ENCODE data around the gene PCDHB14. TPM values are rescaled to one million over a fixed set of nuclear protein-coding genes. Genes with fewer than 3 reads are reported as not detected.
"Not testable (repeated sequence)": the region's sequence is repeated elsewhere in the genome, so short reads cannot be mapped to it uniquely, and the experiment has no call there.

Gene PCDHB14
- total and polyA plus RNA-seq, 12 donors: 1.7 to 7.7 (median 3.6) TPM

DNA sequence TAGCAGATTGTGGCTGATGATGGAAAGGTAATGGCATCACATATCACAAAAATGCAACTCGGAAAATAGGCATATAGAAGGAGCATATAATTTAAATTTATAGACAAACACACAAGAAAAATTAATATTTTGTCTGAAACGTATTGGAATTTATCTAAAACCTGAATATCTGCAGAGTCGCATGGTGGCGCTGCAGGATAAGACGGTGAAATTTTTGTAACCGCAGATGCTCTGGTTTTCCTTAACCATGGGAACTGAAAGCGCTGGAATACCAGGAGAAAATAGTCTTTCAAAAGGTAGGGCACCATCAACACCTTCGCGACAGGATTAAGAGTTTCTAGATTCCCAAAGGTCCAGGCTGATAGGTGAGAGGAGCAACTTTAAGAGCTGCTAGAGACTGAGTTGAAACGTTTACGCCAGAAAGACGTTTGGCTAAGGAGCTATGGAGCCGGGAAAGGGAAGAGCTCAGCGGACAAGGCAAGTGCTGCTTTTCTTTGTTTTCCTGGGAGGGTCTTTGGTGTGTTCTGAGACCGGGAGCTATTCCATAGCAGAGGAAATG lies 11.0 kb downstream of the PCDHB14 start:
- no peak overlapping the region for H3K27ac ChIP-seq
- H3K36me3 ChIP-seq (replicated peaks in 1 of 2): no peaks in the 10 kb centered on the region
- 4 to 6% (median 6%) methylated on average over 15 of the region's 15 CpGs for WGBS, 4 donors
- no peak for DNase-seq
- intact Hi-C loops (cut with DNase I): no loop called here
- TF ChIP-seq POLR2A (IDR thresholded peaks at IDR 0.05): no peak
- TF ChIP-seq, protein P1, sequence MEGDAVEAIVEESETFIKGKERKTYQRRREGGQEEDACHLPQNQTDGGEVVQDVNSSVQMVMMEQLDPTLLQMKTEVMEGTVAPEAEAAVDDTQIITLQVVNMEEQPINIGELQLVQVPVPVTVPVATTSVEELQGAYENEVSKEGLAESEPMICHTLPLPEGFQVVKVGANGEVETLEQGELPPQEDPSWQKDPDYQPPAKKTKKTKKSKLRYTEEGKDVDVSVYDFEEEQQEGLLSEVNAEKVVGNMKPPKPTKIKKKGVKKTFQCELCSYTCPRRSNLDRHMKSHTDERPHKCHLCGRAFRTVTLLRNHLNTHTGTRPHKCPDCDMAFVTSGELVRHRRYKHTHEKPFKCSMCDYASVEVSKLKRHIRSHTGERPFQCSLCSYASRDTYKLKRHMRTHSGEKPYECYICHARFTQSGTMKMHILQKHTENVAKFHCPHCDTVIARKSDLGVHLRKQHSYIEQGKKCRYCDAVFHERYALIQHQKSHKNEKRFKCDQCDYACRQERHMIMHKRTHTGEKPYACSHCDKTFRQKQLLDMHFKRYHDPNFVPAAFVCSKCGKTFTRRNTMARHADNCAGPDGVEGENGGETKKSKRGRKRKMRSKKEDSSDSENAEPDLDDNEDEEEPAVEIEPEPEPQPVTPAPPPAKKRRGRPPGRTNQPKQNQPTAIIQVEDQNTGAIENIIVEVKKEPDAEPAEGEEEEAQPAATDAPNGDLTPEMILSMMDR (IDR thresholded peaks at IDR 0.05): peak in 2 of 6 experiments; percentile 22 to 28
- H3K4me1 ChIP-seq (replicated peaks in 1 of 2): no peaks in the 10 kb centered on the region
- H3K9me3 ChIP-seq (replicated peaks in 1 of 3): peaks cover 0 to 52% (median 5%) of the 10 kb centered on the region in 3 donors
- H3K27me3 ChIP-seq: no peaks in the 10 kb centered on the region
- H3K4me3 ChIP-seq: peak overlapping the region in 1 of 4 donors; percentile 20

DNA sequence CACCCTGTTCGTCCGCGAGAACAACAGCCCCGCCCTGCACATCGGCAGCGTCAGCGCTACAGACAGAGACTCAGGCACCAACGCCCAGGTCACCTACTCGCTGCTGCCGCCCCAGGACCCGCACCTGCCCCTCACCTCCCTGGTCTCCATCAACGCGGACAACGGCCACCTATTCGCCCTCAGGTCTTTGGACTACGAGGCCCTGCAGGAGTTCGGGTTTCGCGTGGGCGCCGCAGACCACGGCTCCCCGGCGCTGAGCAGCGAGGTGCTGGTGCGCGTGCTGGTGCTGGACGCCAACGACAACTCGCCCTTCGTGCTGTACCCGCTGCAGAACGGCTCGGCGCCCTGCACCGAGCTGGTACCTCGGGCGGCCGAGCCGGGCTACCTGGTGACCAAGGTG lies 12.8 kb downstream of the PCDHB14 start:
- H3K27ac ChIP-seq; H3K4me1 ChIP-seq (replicated peaks in 1 of 2); H3K36me3 ChIP-seq (replicated peaks in 1 of 2); H3K4me3 ChIP-seq; intact Hi-C loops (cut with DNase I); H3K27me3 ChIP-seq; DNase-seq: not testable (repeated sequence)
- peaks cover 0 to 54% (median 5%) of the 10 kb centered on the region in 3 donors for H3K9me3 ChIP-seq (replicated peaks in 1 of 3)
- WGBS, 4 donors: 20 to 24% (median 21%) methylated on average over 13 to 40 of the region's 40 CpGs; no CpG with 5 or more reads in 1 of the 4 donors

DNA sequence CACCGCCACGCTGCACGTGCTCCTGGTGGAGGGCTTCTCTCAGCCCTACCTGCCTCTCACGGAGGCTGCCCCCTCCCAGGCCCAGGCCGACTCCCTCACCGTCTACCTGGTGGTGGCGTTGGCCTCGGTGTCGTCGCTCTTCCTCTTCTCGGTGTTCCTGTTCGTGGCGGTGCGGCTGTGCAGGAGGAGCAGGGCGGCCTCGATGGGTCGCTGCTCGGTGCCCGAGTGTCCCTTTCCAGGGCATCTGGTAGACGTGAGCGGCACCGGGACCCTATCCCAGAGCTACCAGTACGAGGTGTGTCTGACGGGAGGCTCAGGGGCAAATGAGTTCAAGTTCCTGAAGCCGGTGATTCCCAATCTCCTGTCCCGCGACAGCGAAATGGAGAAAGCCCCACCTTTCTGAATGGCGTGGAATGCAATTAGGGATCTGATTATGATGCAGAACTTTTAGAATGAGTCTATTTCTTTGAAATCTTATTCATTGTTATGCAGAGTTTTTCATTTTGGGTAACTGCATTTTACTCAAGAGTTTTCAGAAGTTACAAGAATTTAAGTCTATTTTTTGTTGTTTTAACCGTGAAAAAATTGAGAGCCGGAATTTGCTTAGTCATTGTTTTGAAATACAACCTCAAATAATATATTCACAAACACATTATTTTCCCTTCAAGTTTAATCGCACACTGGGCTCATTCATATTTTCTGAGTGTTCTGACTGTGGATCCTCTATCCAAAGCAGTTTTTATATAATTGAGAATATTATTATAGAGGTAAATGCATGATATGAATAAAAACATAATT lies 13.6 kb downstream of the PCDHB14 start:
- H3K4me1 ChIP-seq (replicated peaks in 1 of 2): no peaks in the 10 kb centered on the region
- TF ChIP-seq POLR2A (IDR thresholded peaks at IDR 0.05): no peak
- TF ChIP-seq, protein P1 (IDR thresholded peaks at IDR 0.05): no peak
- H3K27ac ChIP-seq: no peak overlapping the region
- H3K9me3 ChIP-seq (replicated peaks in 1 of 3): peaks cover 0 to 60% (median 5%) of the 10 kb centered on the region in 3 donors
- no peak for DNase-seq
- WGBS, 4 donors: 13 to 25% (median 18%) methylated on average over 21 to 32 of the region's 32 CpGs
- intact Hi-C loops (cut with DNase I): no loop called here
- H3K27me3 ChIP-seq: no peaks in the 10 kb centered on the region
- H3K36me3 ChIP-seq (replicated peaks in 1 of 2): no peaks in the 10 kb centered on the region
- H3K4me3 ChIP-seq: no peak overlapping the region

DNA sequence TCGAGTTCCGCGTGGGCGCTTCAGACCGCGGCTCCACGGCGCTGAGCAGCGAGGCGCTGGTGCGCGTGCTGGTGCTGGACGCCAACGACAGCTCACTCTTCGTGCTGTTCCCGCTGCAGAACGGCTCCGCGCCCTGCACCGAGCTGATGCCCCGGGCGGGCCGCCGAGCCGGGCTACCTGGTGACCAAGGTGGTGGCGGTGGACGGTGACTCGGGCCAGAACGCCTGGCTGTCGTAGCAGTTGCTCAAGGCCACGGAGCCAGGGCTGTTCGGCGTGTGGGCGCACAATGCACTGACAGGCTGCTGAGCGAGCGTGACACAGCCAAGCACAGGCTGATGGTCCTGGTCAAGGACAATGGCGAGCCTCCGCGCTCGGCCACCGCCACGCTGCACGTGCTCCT lies 18.4 kb downstream of the PCDHB14 start:
- Histone ChIP-seq H3K4me3 (no peak overlapping the region), H3K27me3 (no peaks in the 10 kb centered on the region), H3K36me3 (replicated peaks in 1 of 2) (no peaks in the 10 kb centered on the region), H3K27ac (no peak overlapping the region), H3K4me1 (replicated peaks in 1 of 2) (no peaks in the 10 kb centered on the region), H3K9me3 (replicated peaks in 1 of 3) (peaks cover 0 to 48% (median 10%) of the 10 kb centered on the region in 3 donors)
- intact Hi-C loops (cut with DNase I): no loop called here
- TF ChIP-seq POLR2A (IDR thresholded peaks at IDR 0.05): no peak
- TF ChIP-seq, protein P1 (IDR thresholded peaks at IDR 0.05): no peak
- DNase-seq: no peak
- WGBS, 4 donors: 18 to 26% (median 21%) methylated on average over 12 to 43 of the region's 43 CpGs

Measured in adrenal gland (tissue), 12 donors.